GM18907 (cell line): ENCODE data around the gene FXYD3.
A peak's percentile ranks its signal among the peaks of the same experiment; 100 is the strongest.

Source experiments
- ATAC-seq: cut with Tn5 transposase; IDR thresholded peaks from one replicate; pipeline ENCODE4 v1.9.1; 2021; ENCODE audit warnings: mild to moderate bottlenecking, moderate library complexity; ENCODE audit not compliant: unreplicated experiment

FXYD3 gene

GRCh38 chr19:35115177-35115951, at the start of gene FXYD3:
TSS of gene FXYD3 (plus strand) at chr19:35115823. CDS start at chr19:35119377, 3,554 bp downstream.
- ATAC-seq: no peak

GRCh38 chr19:35066121-35066520, 49.5 kb upstream of the FXYD3 start:
- ATAC-seq: no peak

- peak; percentile 72 for ATAC-seq
These were observed 48.7 kb upstream of the FXYD3 start for GRCh38 chr19:35066691-35067563.

GRCh38 chr19:35068941-35069634, 46.5 kb upstream of the FXYD3 start:
- no peak for ATAC-seq

- ATAC-seq: no peak
These were observed 45.9 kb upstream of the FXYD3 start for GRCh38 chr19:35069696-35070095.

- ATAC-seq: no peak
These were observed 45.2 kb upstream of the FXYD3 start for GRCh38 chr19:35070471-35070870.

- ATAC-seq: no peak
These were observed 42.1 kb upstream of the FXYD3 start for GRCh38 chr19:35073516-35073915.

- no peak for ATAC-seq
These were observed 41.7 kb upstream of the FXYD3 start for GRCh38 chr19:35073941-35074340.

GRCh38 chr19:35074426-35075201, 41.0 kb upstream of the FXYD3 start:
- no peak for ATAC-seq

GRCh38 chr19:35075202-35076025, 40.2 kb upstream of the FXYD3 start:
- no peak for ATAC-seq

- no peak for ATAC-seq
These were observed 39.6 kb upstream of the FXYD3 start for GRCh38 chr19:35076026-35076370.

- no peak for ATAC-seq
These were observed 39.0 kb upstream of the FXYD3 start for GRCh38 chr19:35076657-35077056.

GRCh38 chr19:35077411-35078223, 38.0 kb upstream of the FXYD3 start:
- ATAC-seq: no peak

- ATAC-seq: no peak
These were observed 35.8 kb upstream of the FXYD3 start for GRCh38 chr19:35079826-35080225.

- ATAC-seq: no peak
These were observed 34.9 kb upstream of the FXYD3 start for GRCh38 chr19:35080613-35081170.

GRCh38 chr19:35081201-35081600, 34.4 kb upstream of the FXYD3 start:
- ATAC-seq: no peak

- no peak for ATAC-seq
These were observed 31.7 kb upstream of the FXYD3 start for GRCh38 chr19:35083691-35084508.

- no peak for ATAC-seq
These were observed 31.2 kb upstream of the FXYD3 start for GRCh38 chr19:35084509-35084762.
